GM12878 (cell line): ENCODE data around the gene TRIM72.

Experiments
- BMI1 ChIP-seq: fragments of 450-650 bp; IDR thresholded peaks from 2 replicates; pipeline ENCODE4 v1.6.1; 2016; ENCODE audit warnings: mild to moderate bottlenecking, moderate library complexity, borderline replicate concordance
- JUNB ChIP-seq: IDR thresholded peaks from 2 replicates; pipeline ENCODE4 v1.6.1; 2016; ENCODE audit warnings: antibody characterized with exemption, mild to moderate bottlenecking
- PAX8 ChIP-seq: fragments of 450-650 bp; IDR thresholded peaks from 2 replicates; pipeline ENCODE4 v1.6.1; 2017; ENCODE audit warnings: mild to moderate bottlenecking, moderate library complexity
- SRF ChIP-seq, 2 experiments: IDR thresholded peaks; 2 replicates each; pipeline ENCODE4 v1.6.1; 2011; ENCODE audit warnings: low read depth in 2 of 2, low read length in 2 of 2, mild to moderate bottlenecking in 1 of 2, moderate library complexity in 1 of 2
- WRNIP1 ChIP-seq: IDR thresholded peaks from 2 replicates; pipeline ENCODE4 v1.6.1; 2011; ENCODE audit warnings: low read depth, low read length, improper control_type of control experiment, borderline replicate concordance
- YBX1 ChIP-seq: fragments of 450-650 bp; IDR thresholded peaks from 2 replicates; pipeline ENCODE4 v1.6.1; 2016; ENCODE audit warnings: antibody characterized with exemption
- TF ChIP-seq, protein P1 (sequence below): IDR thresholded peaks from 2 replicates; pipeline ENCODE4 v1.6.1; 2011; ENCODE audit warnings: mild to moderate bottlenecking, low read depth, low read length, moderate library complexity; ENCODE audit not compliant: insufficient replicate concordance

- TF ChIP-seq, protein P1, sequence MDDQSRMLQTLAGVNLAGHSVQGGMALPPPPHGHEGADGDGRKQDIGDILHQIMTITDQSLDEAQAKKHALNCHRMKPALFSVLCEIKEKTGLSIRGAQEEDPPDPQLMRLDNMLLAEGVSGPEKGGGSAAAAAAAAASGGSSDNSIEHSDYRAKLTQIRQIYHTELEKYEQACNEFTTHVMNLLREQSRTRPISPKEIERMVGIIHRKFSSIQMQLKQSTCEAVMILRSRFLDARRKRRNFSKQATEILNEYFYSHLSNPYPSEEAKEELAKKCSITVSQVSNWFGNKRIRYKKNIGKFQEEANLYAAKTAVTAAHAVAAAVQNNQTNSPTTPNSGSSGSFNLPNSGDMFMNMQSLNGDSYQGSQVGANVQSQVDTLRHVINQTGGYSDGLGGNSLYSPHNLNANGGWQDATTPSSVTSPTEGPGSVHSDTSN = no peak
- TF ChIP-seq YBX1 (no peak), PAX8 (no peak), JUNB (no peak), SRF (IDR thresholded peaks at IDR 0.05; ENCODE audit: low read depth in 2 of 2, low read length in 2 of 2) (no peak), BMI1 (no peak), WRNIP1 (no peak)
Observed at GRCh38 chr16:31193874-31194273, 20.0 kb upstream of the TRIM72 start.
